Muscle of arm (tissue), 12 donors: Measurements from ENCODE around the gene STARD6. TPM values are rescaled to one million over a fixed set of nuclear protein-coding genes. Genes with fewer than 3 reads are reported as not detected.
"Not testable (repeated sequence)": the region's sequence is repeated elsewhere in the genome, so short reads cannot be mapped to it uniquely, and the experiment has no call there.

Experiments used
- DNase-seq: peaks from one replicate; pipeline ENCODE4 v3.0.0-alpha.2; 2013
- polyA plus RNA-seq, 12 donors: library from polyadenylated mRNA; unstranded; fragments of 120-200 nt; gene quantifications; one replicate each; pipeline ENCODE4 v1.2.1, GENCODE V29; 2013; ENCODE audit not compliant: insufficient read length in 12 of 12

The STARD6 gene
- polyA plus RNA-seq, 12 donors, result 0.22 to 0.32 TPM; not detected in 10

GRCh38 chr18:54351186-54351585 is 6.5 kb downstream of the STARD6 start:
- DNase-seq, result no peak

- no peak for DNase-seq
Observed at GRCh38 chr18:54338230-54338629, 19.4 kb downstream of the STARD6 start.

GRCh38 chr18:54335638-54336173 is 22.0 kb downstream of the STARD6 start:
- DNase-seq, result no peak

- no peak for DNase-seq
Observed at GRCh38 chr18:54330768-54331548, 26.7 kb downstream of the STARD6 start.

- DNase-seq, result no peak
Observed at GRCh38 chr18:54329787-54330186, 27.9 kb downstream of the STARD6 start.

- DNase-seq, result no peak
Observed at GRCh38 chr18:54327818-54328217, 29.8 kb downstream of the STARD6 start.

GRCh38 chr18:54323970-54324369 is 33.7 kb downstream of the STARD6 start:
- DNase-seq, result no peak

- DNase-seq, result no peak
Observed at GRCh38 chr18:54323561-54323960, 34.1 kb downstream of the STARD6 start.

GRCh38 chr18:54316071-54316820 is 41.4 kb downstream of the STARD6 start:
- no peak for DNase-seq

- not testable (repeated sequence) for DNase-seq
Observed at GRCh38 chr18:54309564-54309963, 48.1 kb downstream of the STARD6 start.

GRCh38 chr18:54303408-54303807 is 54.2 kb downstream of the STARD6 start:
- no peak for DNase-seq

GRCh38 chr18:54298991-54299390 is 58.7 kb downstream of the STARD6 start:
- not testable (repeated sequence) for DNase-seq

GRCh38 chr18:54296062-54296461 is 61.6 kb downstream of the STARD6 start:
- DNase-seq, result no peak

GRCh38 chr18:54294274-54294673 is 63.4 kb downstream of the STARD6 start:
- DNase-seq, result no peak

- DNase-seq, result no peak
Observed at GRCh38 chr18:54284981-54285785, 72.5 kb downstream of the STARD6 start.

- DNase-seq, result no peak
Observed at GRCh38 chr18:54284535-54284934, 73.1 kb downstream of the STARD6 start.

GRCh38 chr18:54280220-54280569 is 77.5 kb downstream of the STARD6 start:
- DNase-seq, result no peak

- no peak for DNase-seq
Observed at GRCh38 chr18:54279477-54280219, 78.0 kb downstream of the STARD6 start.

- no peak for DNase-seq
Observed at GRCh38 chr18:54278615-54279014, 79.0 kb downstream of the STARD6 start.

GRCh38 chr18:54277899-54278298 is 79.8 kb downstream of the STARD6 start:
- DNase-seq, result no peak
